Esophagus mucosa (tissue), 1 donor: Measurements from ENCODE around the gene NUFIP2. TPM values are rescaled to one million over a fixed set of nuclear protein-coding genes. Genes with fewer than 3 reads are reported as not detected.
"Not testable (repeated sequence)": the region's sequence is repeated elsewhere in the genome, so short reads cannot be mapped to it uniquely, and the experiment has no call there.

Source experiments
- ATAC-seq: fragments of 200-7000 bp; cut with Tn5 transposase; one replicate; pipeline ENCODE4 v1.9.1; 2020
- total RNA-seq: library from RNA; stranded (reverse); gene quantifications from one replicate; pipeline ENCODE4 v1.2.4, GENCODE V29; 2023
- donor health status: DM: yes; HTN: yes; CAD: no.

Gene NUFIP2, protein sequence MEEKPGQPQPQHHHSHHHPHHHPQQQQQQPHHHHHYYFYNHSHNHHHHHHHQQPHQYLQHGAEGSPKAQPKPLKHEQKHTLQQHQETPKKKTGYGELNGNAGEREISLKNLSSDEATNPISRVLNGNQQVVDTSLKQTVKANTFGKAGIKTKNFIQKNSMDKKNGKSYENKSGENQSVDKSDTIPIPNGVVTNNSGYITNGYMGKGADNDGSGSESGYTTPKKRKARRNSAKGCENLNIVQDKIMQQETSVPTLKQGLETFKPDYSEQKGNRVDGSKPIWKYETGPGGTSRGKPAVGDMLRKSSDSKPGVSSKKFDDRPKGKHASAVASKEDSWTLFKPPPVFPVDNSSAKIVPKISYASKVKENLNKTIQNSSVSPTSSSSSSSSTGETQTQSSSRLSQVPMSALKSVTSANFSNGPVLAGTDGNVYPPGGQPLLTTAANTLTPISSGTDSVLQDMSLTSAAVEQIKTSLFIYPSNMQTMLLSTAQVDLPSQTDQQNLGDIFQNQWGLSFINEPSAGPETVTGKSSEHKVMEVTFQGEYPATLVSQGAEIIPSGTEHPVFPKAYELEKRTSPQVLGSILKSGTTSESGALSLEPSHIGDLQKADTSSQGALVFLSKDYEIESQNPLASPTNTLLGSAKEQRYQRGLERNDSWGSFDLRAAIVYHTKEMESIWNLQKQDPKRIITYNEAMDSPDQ
- total RNA-seq, result 35.0 TPM

- peak; percentile 94 for ATAC-seq
Measured at GRCh38 chr17:29293890-29294579, at the start of gene NUFIP2. Gene NUFIP2, minus strand, starts transcription at chr17:29294148. Its CDS starts 89 bp downstream, at chr17:29294059.

- no peak for ATAC-seq
Measured at GRCh38 chr17:29342158-29342765, 48.3 kb upstream of the NUFIP2 start.

DNA sequence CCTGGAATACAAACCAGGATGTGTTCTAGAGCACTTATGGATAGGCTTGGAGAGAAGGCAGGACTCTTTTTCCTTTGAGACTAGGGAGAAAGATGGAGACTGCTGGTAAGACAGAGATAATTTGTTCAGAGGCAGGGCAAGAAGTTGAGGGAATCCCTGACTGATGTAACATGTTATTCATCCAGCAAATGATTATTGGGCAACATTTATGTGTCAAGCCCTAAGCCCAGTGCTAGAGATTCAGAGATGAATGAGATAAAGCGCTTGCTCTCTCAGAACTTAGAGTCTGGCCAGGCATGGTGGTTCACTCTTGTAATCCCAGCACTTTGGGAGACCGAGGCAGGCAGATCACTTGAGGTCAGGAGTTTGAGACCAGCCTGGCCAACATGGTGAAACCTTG, 47.8 kb upstream of the NUFIP2 start:
- no peak for ATAC-seq

DNA sequence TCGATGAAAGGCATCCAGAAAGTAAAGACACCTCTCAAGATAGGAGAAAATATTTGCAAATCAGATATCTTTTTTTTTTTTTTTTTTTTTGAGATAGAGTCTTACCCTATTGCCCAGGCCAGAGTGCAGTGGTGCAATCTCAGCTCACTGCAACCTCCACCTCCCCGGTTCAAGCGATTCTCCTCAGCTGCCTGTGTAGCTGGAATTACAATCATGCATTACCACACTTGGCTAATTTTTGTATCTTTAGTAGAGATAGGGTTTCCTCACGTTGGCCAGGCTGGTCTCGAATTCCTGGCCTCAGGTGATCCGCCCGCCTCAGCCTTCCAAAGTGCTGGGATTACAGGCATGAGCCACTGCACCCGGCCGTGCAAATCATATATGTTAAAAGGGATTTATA, 45.1 kb upstream of the NUFIP2 start:
- ATAC-seq, result not testable (repeated sequence)

GRCh38 chr17:29331708-29332085, 37.7 kb upstream of the NUFIP2 start:
- ATAC-seq, result no peak

DNA sequence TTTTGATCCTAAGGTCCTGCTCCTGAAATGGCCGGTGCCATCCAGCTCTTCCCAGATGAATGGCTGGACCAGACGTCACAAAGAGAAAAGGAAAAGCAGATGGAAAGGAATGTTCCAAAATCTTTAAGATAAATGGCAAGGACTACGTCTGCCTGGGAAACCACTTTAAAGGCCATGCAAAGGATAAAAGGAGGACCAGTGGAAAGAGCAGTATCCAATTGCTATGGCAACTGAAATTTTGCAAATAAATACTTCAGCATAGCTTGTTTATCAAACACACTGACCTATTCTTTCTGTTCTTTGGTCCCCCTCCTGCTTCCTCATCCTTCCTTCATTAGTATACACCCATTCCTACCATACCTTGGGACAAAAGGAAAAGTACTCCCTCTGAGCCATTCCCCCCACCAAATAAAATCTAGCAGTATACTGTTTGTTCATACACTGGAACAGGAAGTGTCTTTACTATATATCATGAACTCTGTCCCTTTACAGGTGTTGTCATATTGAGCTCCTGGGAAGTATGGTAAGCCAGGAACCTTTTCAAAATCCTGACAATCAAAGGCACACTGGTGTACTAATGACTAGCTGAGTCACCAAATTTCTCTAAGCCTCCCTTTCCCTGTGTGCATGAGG, 37.2 kb upstream of the NUFIP2 start:
- ATAC-seq, result no peak

DNA sequence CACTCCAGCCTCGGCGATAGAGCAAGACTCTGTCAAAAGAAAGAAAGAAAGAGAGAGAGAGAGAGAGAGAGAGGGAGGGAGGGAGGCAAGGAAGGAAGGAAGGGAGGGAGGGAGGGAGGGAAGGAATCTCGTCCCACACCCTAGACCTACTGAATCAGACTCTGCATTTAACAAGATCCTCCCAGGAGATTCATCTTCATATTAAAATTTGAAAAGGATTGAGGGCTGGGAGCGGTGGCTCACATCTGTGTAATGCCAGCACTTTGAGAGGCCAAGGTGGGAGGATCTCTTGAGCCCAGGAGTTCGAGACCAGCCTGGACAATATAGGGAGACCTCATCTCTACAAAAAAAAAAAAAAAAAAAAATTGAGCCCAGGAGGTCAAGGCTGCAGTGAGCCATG, 33.5 kb upstream of the NUFIP2 start:
- no peak for ATAC-seq

- no peak for ATAC-seq
Measured at GRCh38 chr17:29326023-29326813, 32.3 kb upstream of the NUFIP2 start.

DNA sequence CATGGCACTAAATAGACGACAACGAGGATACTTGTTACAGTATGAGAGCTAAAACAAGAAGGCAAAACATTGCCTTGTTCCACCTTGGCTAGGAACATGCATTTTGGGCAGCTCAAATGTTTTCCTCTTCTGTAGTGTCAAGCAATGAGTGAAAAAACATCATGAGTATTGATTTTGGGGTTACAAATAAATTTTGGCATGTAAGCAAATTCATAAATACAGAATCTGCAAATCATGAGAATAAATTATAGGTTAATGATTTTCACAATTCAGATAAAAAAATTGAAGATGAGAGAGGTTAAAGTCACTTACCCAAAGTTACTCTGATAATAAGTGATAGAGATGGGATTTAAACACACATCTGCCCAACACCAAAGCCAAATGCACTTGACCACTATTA, 28.4 kb upstream of the NUFIP2 start:
- ATAC-seq, result no peak

- ATAC-seq, result no peak
Measured at GRCh38 chr17:29303386-29303785, 9.4 kb upstream of the NUFIP2 start.

DNA sequence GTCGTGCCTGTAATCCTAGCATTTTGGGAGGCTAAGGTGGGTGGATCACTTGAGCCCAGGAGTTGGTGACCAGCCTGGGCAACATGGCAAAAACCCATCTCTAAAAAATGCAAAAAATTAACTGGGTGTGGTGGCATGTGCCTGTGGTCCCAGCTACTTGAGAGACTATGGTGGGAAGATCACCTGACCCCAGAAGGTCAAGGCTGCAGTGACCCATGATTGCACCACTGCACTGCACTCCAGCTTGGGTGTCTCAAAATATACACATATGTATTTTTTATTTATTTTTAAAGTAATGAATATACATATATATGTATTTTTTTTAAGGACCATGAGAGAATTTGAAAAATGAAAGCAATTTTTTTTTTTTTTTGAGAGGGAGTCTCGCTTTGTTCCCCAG, 5.1 kb upstream of the NUFIP2 start:
- no peak for ATAC-seq

DNA sequence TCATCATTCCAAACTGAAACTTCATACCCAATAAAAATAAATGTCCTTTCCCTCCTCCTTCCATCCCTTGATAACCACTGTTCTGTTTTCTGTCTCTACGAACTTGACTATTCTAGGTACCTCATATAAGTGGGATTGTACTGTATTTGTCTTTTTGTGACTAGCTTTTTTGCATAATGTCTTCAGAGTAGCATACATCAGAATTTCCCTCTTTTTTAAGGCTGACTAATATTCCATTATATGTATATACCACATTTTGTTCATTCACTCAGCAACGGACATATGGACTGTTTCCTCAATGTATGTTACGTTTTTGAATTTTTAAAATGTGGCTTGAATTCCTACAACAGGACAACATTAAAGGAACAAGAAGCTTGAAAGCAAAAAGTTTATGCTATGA, 1.5 kb upstream of the NUFIP2 start:
- no peak for ATAC-seq

DNA sequence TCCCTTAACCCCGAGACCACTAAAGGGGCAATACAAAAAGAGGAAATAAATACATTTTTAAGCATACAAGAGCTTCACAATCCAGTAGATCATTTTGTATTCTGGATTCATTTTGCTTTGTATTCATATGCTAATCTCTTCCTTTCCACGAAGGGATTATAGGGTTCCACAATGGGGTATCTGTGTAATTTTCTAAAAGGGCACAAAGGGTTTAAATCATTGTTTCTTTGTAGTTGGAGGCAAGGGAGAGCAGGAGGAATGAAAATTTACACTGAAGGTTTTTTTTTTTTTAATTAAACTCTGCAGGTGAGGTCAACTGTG, 592 bp upstream of the NUFIP2 start:
- ATAC-seq, result no peak

DNA sequence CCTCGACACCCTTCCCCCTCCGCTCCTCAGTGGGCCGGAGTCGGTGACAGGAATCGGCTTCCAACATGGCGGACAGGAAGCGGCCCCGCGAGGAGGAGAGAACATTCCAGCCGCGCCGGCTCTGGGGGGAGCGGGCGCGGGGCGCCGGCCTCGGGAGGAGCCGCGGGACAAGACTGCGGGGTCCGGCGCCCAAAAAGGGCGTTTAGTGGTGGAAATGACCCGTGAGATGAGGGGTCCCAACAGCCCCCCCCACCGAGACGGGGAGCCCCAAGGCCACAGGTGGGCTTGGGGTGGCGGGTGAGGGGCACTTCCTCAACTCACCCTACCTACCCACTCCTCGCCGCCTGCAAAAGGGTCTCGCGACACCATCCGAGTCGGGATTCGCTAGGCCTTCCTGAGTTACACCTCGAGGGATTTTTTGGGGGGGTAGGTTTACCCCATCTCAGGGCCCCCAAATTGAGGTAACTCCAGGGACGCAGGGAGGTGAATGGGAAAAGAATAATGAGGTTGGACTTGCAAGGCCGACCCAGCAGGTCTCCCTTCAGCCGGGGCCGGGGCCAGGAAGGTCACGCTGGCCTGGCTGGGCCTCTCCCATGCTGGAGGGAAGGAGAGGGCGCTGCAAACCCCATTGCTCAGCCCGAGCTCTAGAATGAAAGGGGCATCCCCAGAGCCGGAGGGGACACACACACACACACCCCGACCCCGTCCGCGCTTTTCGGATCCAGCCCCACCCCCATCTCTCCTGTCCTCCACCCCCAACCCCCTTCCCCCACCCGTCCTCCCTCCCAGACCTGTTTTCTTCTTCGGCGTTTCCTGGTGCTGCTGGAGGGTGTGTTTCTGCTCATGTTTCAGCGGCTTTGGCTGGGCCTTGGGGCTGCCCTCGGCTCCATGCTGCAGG, 707 bp downstream of the NUFIP2 start:
- peak; percentile 50 for ATAC-seq

DNA sequence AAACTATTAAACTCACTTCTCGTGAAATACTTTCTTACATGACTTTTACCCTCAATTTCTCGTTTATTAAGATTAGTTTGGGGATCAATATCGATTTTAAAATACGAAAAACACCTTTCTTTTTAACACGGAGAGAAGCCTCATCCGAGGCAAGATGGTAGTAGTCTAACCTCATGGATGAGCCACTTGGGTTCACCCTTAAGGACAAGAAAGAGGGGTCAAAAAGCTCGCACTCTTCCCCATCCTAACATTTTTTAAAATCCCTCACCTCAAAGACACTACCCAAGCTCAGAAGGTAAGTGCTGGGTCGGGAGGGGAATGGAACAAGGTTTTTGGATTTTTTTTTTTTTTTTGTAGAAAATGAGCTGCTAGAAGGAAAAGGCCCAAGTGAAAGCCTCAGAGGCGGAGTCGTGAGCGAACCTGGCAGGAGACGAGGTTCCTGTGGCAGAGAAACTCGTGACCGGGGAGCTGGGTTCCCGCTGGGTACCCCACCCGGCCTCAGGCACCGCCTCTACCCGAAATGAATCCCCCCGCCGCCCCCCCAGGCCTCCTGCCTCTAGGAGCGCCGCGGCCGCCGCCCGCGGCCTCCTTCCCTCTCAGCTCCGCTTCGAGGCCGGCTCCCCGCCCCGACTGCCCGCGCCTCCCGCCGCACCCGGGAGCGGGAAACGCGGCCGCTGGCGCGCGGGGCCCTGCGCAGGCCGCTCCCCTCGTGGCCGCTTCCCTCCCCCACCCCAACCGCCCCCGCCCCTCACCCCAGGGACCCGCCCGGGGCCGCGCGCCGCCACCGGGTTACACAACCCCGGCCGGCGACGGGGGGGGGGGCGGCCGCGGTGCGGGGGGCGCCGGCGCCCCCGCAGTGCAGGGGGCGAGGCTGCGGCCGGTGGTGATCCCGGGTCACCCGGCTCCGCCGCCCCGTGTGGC, 1.6 kb downstream of the NUFIP2 start:
- peak; percentile 15 for ATAC-seq

DNA sequence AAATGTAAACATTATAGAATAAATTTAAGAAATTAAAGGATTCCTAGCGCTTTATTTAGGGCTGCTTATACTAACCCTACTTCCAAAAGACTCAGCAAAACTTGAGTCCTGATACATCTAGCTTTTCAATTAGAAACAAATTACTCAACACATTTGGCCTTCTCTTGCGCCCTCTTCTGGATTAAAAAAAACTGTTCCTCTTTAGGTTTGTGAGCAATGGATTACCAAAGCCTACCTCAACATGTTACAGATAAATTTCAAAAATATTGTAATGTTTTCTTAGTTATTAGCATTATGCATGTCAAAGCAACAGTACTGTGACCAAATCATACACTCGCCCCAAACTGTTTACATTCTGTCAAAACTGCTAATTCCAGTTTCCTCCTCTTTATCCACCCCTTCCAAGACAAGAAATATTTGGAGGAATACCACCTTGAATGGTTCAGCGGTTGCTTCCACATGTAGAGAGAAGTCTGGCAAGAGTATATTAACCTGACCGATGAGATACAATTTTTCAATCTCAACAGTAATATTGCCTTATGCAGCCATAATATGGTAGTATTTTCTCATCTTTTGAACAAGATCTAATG, 2.7 kb downstream of the NUFIP2 start:
- ATAC-seq, result no peak

DNA sequence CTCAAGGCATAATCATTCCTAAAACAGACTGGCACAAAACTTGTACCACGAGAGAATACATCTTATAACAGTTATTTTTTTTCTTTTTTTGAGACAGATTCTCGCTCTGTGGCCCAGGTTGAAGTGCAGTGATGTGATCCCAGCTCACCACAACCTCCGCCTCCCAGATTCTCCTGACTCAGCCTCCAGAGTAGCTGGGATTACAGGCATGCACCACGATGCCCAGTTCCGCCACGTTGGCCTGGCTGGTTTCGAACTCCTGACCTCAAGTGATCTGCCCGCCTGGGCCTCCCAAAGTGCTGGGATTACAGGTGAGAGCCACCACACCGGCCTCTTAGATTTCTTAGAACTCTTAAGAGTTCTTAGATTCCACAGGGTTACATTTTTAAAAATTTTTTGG, 4.1 kb downstream of the NUFIP2 start:
- ATAC-seq, result no peak

GRCh38 chr17:29283961-29284360, 10.0 kb downstream of the NUFIP2 start:
- no peak for ATAC-seq

- no peak for ATAC-seq
Measured at GRCh38 chr17:29283496-29283895, 10.5 kb downstream of the NUFIP2 start.
